NCI-H748 (cell line): ENCODE results near the gene CCM2.

ENCODE experiments used
- DNase-seq: peaks from one replicate; lab custom pipeline; 2025; ENCODE audit not compliant: unreplicated experiment; lab: John Stamatoyannopoulos, UW

The CCM2 gene

GRCh38 chr7:45118292-45118691 lies 118.3 kb downstream of the CCM2 start:
- no peak for DNase-seq

- no peak for DNase-seq
Measured at GRCh38 chr7:45118889-45119331, 118.9 kb downstream of the CCM2 start.

GRCh38 chr7:45119550-45119949 lies 119.5 kb downstream of the CCM2 start:
- no peak for DNase-seq

- DNase-seq, result no peak
Measured at GRCh38 chr7:45122975-45123860, 123.2 kb downstream of the CCM2 start.

GRCh38 chr7:45123913-45124710 lies 124.1 kb downstream of the CCM2 start:
- DNase-seq, result no peak

GRCh38 chr7:45125193-45125904 lies 125.3 kb downstream of the CCM2 start:
- DNase-seq, result no peak
